Choroid plexus epithelial cell (primary cell): ENCODE results near the gene ADPRH.
A peak's percentile ranks its signal among the peaks of the same experiment; 100 is the strongest.

Source experiments
- DNase-seq: peaks from one replicate; pipeline ENCODE4 v3.0.0-alpha.2; 2010; ENCODE audit warnings: low read depth
- H3K4me3 ChIP-seq: 2 replicates; pipeline ENCODE4 v1.5.1; 2011; ENCODE audit warnings: low read depth, mild to moderate bottlenecking, control low read depth, low read length, moderate library complexity
- TF ChIP-seq, protein P1 (sequence below): conservative IDR thresholded peaks from 2 replicates; pipeline ENCODE4 v1.5.1; 2011; ENCODE audit warnings: low read depth, mild to moderate bottlenecking, control low read depth, inconsistent platforms, low read length, moderate library complexity

The ADPRH gene

DNA sequence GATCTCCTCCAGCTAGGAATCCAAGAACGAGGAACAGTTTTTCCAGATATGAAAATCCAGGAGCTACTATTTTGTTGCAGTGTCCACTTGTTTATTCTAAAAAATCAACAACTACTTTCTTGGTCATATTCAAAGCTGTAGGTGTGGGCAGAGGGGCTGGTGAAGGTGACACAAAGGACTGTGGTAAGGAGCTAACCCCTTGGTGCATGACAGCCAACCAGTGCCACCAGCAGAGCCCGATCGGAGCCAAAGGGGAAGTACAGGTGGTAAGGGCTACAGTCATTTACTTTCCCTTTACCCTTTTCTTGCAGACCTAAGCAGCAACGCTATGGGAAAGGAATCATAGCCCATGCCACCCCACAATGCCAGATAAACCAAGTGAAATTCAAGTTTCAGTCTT lies 49.1 kb downstream of the ADPRH start:
- DNase-seq = no peak
- TF ChIP-seq, protein P1, sequence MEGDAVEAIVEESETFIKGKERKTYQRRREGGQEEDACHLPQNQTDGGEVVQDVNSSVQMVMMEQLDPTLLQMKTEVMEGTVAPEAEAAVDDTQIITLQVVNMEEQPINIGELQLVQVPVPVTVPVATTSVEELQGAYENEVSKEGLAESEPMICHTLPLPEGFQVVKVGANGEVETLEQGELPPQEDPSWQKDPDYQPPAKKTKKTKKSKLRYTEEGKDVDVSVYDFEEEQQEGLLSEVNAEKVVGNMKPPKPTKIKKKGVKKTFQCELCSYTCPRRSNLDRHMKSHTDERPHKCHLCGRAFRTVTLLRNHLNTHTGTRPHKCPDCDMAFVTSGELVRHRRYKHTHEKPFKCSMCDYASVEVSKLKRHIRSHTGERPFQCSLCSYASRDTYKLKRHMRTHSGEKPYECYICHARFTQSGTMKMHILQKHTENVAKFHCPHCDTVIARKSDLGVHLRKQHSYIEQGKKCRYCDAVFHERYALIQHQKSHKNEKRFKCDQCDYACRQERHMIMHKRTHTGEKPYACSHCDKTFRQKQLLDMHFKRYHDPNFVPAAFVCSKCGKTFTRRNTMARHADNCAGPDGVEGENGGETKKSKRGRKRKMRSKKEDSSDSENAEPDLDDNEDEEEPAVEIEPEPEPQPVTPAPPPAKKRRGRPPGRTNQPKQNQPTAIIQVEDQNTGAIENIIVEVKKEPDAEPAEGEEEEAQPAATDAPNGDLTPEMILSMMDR = no peak

DNA sequence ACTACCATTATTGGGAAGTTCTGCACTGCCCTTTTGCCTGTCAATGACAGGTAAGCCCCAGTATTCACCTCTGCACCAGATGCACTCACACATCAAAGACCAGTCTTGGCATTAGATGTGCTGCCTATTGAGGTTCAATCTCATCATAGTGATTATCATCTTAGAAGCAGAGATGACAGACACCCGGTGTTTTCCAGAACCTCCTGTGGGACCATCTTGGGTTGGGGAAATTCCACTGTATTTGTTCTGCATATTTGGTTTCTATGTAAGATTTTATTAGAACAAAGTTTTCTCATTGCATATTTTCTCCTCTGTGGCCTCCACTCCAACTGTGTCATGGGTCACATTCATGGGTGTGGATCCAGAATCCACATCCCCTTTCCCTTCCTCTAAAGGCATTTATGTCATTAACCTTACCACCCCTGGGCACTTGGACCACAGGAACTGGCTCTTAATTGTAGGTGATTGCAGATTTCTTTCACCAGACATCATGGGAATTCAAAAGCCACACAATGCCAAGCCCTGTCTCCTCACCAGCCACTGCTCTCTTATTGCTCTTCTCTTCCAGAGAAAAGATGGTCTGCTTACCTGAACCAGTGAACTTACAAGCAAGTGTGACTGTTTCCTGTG lies 49.6 kb downstream of the ADPRH start:
- TF ChIP-seq, protein P1 = no peak
- peak; percentile 31 for DNase-seq
- no peak overlapping the region for H3K4me3 ChIP-seq

More for the DNA sequence above, 49.1 kb downstream of the ADPRH start:
- H3K4me3 ChIP-seq = no peak overlapping the region

DNA sequence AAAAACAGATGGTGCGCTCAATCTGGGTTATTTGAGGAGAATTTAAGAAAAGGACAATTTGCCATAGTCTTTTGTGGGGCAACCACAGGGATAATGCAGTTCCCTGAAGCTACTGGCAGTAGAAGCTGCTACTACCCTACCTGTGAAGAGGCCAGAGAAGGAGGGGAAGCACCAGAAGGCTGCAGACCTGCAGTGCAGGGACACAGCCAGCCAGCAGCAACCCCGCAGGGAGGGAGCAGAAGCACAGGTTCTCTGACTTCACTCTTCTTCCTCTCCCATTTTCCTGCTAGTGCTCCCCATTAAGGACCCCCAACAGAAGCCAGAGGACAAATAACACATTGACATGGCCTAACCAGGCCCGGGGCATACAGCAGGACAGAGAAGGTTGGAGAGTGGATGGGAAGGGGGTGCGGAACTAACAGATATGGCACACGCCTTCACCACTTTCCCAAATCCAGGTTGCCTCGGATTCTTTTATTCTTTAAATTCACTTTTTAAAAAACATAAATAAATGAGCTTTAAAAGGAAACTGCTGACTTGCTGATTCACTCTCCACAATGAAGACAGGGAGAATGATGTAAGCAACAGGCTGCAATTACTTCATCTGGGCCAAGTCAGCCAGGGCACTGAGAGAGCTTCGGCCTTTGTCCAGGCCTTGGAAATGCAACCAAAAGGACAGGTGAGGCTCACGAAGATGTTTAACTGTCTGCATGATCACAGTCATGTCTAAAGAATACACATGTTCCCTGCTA lies 51.0 kb downstream of the ADPRH start:
- TF ChIP-seq, protein P1 = no peak
- peak; percentile 83 for DNase-seq
- no peak overlapping the region for H3K4me3 ChIP-seq

DNA sequence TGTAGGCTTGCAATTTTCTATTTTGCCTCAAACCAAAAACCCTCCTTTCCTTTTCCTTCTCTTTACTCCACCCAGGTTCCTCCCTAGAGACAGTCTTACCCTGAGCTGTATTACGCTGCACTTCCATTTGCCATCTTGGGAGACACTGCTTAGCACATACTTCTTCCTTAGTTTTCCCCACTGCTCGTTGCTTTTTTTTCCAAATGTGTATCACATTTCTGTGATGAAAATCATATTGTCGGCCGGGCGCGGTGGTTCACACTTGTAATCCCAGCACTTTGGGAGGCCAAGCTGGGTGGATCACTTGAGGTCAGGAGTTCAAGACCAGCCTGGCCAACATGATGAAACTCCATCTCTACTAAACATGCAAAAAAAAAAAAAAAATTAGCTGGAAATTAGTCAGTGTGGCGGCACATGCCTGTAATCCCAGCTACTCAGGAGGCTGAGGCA lies 51.6 kb downstream of the ADPRH start:
- DNase-seq = no peak
- TF ChIP-seq, protein P1 = no peak
- no peak overlapping the region for H3K4me3 ChIP-seq

DNA sequence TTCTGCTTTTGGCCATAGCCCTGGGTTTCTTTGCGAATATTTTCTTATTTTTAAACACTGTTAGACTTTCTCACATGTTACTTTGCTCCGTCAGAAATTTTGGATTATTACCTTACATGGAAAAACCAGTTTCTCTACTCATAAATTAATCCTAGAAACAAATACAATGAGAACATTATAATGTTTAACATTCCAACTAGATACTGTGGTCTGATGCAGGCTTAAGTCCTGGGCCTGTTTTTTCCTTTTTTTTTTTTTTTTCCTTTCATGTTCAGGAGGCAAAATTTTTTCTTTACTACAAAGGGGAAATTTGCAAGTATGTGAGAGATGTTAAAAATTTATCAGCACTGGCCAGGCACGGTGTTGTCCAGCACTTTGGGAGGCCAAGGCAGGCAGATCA lies 52.2 kb downstream of the ADPRH start:
- TF ChIP-seq, protein P1 = no peak
- H3K4me3 ChIP-seq = no peak overlapping the region
- no peak for DNase-seq

DNA sequence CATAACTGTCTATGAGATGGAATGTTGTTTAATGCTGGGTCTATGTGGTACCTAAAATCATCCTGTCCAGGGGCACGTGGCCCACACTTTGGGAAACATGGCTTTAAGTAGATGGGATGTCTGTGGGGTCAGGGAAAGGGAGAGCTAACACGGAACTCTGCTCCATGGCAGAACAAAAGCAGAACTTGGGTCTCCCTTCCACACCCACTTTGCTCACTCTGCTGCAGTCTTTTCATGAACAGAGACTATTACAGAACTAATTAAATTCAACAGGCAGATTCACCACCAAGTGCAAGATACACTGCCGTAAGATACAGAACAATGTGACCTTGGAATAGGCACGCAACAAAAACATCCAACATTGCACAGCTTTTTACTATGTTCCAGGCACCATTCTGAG lies 52.9 kb downstream of the ADPRH start:
- H3K4me3 ChIP-seq = no peak overlapping the region
- DNase-seq = no peak
- TF ChIP-seq, protein P1 = no peak
